ENCODE data around the gene RAD51AP1. TPM values are rescaled to one million over a fixed set of nuclear protein-coding genes. Genes with fewer than 3 reads are reported as not detected.

The RAD51AP1 gene
- total RNA-seq, 4 donors from 2014 or later: 0.65 to 1.7 (median 1.7) TPM; not detected in 1

DNA sequence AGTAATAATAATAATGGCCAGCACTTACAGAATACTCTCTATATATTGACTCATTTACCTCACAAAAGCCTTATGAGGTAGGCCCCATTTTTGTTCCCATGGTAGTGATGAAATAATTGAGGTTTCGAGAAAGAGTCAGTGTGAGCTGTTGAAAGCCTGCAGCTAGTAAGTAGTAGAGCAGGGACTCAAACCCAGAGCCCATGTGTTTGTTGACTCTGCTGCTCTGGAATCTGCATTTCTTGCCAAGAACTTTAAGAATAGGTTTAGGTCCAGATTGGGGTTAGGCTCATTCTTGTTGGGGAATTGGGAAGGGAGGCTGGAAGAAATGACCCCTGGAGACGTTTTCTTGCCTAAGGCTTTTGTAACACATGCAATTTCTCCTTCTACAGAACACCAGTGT lies 51.3 kb downstream of the RAD51AP1 start:
- Histone ChIP-seq H3K27ac (no peak overlapping the region), H3K36me3 (no peaks in the 10 kb centered on the region), H3K4me3 (no peak overlapping the region), H3K4me1 (no peaks in the 10 kb centered on the region), H3K27me3 (peaks cover 0 to 3% (median 0%) of the 10 kb centered on the region in 3 donors), H3K9me3 (no peaks in the 10 kb centered on the region)
- in situ Hi-C loops (cut with MboI; ENCODE audit: low sequenced_read_pairs in 4 of 4) (no loop called here), intact Hi-C loops (cut with DNase I; ENCODE audit: low total_unique reads) (no loop called here)
- DNase-seq (no peak), ATAC-seq (no peak)
- TF ChIP-seq, protein P1, sequence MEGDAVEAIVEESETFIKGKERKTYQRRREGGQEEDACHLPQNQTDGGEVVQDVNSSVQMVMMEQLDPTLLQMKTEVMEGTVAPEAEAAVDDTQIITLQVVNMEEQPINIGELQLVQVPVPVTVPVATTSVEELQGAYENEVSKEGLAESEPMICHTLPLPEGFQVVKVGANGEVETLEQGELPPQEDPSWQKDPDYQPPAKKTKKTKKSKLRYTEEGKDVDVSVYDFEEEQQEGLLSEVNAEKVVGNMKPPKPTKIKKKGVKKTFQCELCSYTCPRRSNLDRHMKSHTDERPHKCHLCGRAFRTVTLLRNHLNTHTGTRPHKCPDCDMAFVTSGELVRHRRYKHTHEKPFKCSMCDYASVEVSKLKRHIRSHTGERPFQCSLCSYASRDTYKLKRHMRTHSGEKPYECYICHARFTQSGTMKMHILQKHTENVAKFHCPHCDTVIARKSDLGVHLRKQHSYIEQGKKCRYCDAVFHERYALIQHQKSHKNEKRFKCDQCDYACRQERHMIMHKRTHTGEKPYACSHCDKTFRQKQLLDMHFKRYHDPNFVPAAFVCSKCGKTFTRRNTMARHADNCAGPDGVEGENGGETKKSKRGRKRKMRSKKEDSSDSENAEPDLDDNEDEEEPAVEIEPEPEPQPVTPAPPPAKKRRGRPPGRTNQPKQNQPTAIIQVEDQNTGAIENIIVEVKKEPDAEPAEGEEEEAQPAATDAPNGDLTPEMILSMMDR (IDR thresholded peaks at IDR 0.05 in 4 of 5, conservative IDR thresholded peaks at IDR 0.05 in 1 of 5): no peak
- TF ChIP-seq POLR2A (IDR thresholded peaks at IDR 0.05): no peak

DNA sequence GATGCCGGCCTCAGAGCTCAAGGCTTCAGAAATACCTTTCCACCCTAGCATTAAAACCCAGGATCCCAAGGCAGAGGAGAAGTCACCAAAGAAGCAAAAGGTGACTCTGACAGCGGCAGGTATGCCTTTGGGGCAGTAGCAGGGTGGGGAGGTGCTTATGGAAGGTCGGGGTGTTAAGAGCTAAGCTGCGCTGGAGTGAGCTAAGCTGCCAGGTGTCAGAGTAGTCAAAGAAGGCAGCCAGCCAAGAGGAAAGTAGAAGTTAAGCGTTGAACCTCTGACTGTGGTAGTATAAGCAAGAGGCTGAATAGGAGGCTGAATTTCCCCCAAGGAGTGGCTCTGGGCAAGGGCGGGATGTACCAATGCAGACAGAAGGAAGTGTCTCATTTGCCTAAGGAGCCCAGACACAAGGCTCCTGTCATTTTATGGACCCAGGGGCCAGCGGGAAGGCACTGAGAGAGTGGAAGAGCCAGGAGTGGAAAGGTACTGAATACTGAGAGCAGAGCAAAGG lies 52.5 kb downstream of the RAD51AP1 start:
- intact Hi-C loops (cut with DNase I; ENCODE audit: low total_unique reads): no loop called here
- H3K4me3 ChIP-seq: no peak overlapping the region
- no peaks in the 10 kb centered on the region for H3K36me3 ChIP-seq
- no peaks in the 10 kb centered on the region for H3K9me3 ChIP-seq
- H3K27ac ChIP-seq: no peak overlapping the region
- no peaks in the 10 kb centered on the region for H3K4me1 ChIP-seq
- TF ChIP-seq, protein P1 (IDR thresholded peaks at IDR 0.05 in 4 of 5, conservative IDR thresholded peaks at IDR 0.05 in 1 of 5): no peak
- no peak for TF ChIP-seq POLR2A (IDR thresholded peaks at IDR 0.05)
- H3K27me3 ChIP-seq: peaks cover 0 to 3% (median 0%) of the 10 kb centered on the region in 3 donors
- no peak for DNase-seq
- in situ Hi-C loops (cut with MboI; ENCODE audit: low sequenced_read_pairs in 4 of 4): no loop called here
- no peak for ATAC-seq

DNA sequence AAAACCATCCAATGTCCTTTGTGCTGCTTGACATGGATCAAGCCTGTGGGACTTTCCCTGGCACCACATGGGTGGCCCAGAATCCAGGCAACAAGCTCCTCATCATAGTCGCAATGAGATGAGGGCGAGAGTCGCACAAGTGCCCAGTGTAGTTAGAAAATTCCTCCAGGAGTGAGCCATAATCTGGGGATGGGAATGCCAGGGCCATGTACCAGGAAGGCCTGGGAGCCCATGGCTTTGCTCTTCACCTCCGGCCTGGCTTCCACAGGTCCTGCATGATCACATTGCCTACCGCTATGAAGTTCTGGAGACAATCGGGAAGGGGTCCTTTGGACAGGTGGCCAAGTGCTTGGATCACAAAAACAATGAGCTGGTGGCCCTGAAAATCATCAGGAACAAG lies 57.2 kb downstream of the RAD51AP1 start:
- no peak for ATAC-seq
- in situ Hi-C loops (cut with MboI; ENCODE audit: low sequenced_read_pairs in 4 of 4) (no loop called here), intact Hi-C loops (cut with DNase I; ENCODE audit: low total_unique reads) (no loop called here)

GRCh38 chr12:4603421-4603820 lies 64.7 kb downstream of the RAD51AP1 start:
- Histone ChIP-seq H3K4me1 (peaks cover 8 to 19% of the 10 kb centered on the region in 2 donors), H3K27ac (no peak overlapping the region), H3K36me3 (no peaks in the 10 kb centered on the region), H3K4me3 (no peak overlapping the region), H3K27me3 (no peaks in the 10 kb centered on the region), H3K9me3 (no peaks in the 10 kb centered on the region)
- in situ Hi-C loops (cut with MboI; ENCODE audit: low sequenced_read_pairs in 4 of 4) (no loop called here), intact Hi-C loops (cut with DNase I; ENCODE audit: low total_unique reads) (loop anchor here (5.0 kb wide), 1 partner anchor 66 kb away; the partner anchor contains the start of gene RAD51AP1)
- TF ChIP-seq POLR2A (IDR thresholded peaks at IDR 0.05): no peak
- TF ChIP-seq, protein P1 (IDR thresholded peaks at IDR 0.05 in 4 of 5, conservative IDR thresholded peaks at IDR 0.05 in 1 of 5): no peak
- ATAC-seq: no peak
- no peak for DNase-seq

More for the DNA sequence above, 57.2 kb downstream of the RAD51AP1 start:
- DNase-seq: no peak
- no peaks in the 10 kb centered on the region for H3K36me3 ChIP-seq
- H3K27ac ChIP-seq: no peak overlapping the region
- H3K9me3 ChIP-seq: no peaks in the 10 kb centered on the region
- H3K4me3 ChIP-seq: no peak overlapping the region
- TF ChIP-seq, protein P1 (IDR thresholded peaks at IDR 0.05 in 4 of 5, conservative IDR thresholded peaks at IDR 0.05 in 1 of 5): no peak
- no peak for TF ChIP-seq POLR2A (IDR thresholded peaks at IDR 0.05)
- no peaks in the 10 kb centered on the region for H3K27me3 ChIP-seq
- no peaks in the 10 kb centered on the region for H3K4me1 ChIP-seq

DNA sequence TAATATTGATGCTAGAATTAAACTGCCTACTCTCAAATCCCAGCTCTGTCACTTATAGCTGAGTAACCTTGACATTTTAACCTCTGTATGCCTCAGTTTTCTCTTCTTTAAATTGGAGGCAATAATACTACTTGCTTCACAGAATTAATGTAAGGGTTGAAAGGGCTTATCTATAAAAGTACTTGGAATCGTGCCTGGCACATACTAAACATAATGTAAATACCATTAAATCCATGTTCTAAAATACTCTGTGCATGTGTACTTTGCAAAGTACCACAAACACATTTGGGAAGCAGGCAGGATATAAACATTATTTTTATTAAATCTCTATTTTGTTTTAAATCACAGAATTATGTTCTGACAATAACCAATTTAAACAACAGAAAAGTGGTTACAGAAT lies 65.3 kb downstream of the RAD51AP1 start:
- TF ChIP-seq, protein P1 (IDR thresholded peaks at IDR 0.05 in 4 of 5, conservative IDR thresholded peaks at IDR 0.05 in 1 of 5): no peak
- TF ChIP-seq POLR2A (IDR thresholded peaks at IDR 0.05): no peak
- in situ Hi-C loops (cut with MboI; ENCODE audit: low sequenced_read_pairs in 4 of 4) (no loop called here), intact Hi-C loops (cut with DNase I; ENCODE audit: low total_unique reads) (loop anchor here (1.0 to 5.0 kb wide), 4 partner anchors 45 to 283 kb away; partner anchors contain the start of genes AKAP3, NDUFA9, RAD51AP1 and TIGAR)
- Histone ChIP-seq H3K4me3 (no peak overlapping the region), H3K9me3 (no peaks in the 10 kb centered on the region), H3K36me3 (no peaks in the 10 kb centered on the region), H3K27me3 (no peaks in the 10 kb centered on the region), H3K4me1 (peaks cover 8 to 19% of the 10 kb centered on the region in 2 donors), H3K27ac (no peak overlapping the region)
- no peak for DNase-seq
- no peak for ATAC-seq

All from gastrocnemius medialis (tissue), 4 donors.